Common myeloid progenitor, CD34-positive (primary cell): ENCODE data around the gene ITK.

Source experiments
- CTCF ChIA-PET: fragments of 350-600 bp; sonication (Branson Sonifier 250); formaldehyde crosslinking; loops from one replicate; lab custom pipeline; 2021; ENCODE audit warnings: antibody characterized with exemption; lab: Charles Lee
- POLR2A ChIA-PET: fragments of 350-600 bp; sonication (Branson Sonifier 250); formaldehyde crosslinking; loops from one replicate; lab custom pipeline; 2021; ENCODE audit warnings: antibody characterized with exemption; lab: Charles Lee
- DNase-seq, 3 donors: peaks; one replicate each; pipeline versions ENCODE4 v3.0.0 to v3.0.0-alpha.2; 2013
- H3K27ac ChIP-seq, 2 experiments: 1 replicate in 1 of 2; 2 replicates in 1 of 2; pipeline ENCODE4 v1.7.0; 2013; ENCODE audit warnings: inconsistent platforms in 2 of 2, low read length in 2 of 2, mild to moderate bottlenecking in 2 of 2, low read depth in 1 of 2, moderate library complexity in 1 of 2; ENCODE audit not compliant: severe bottlenecking in 2 of 2, insufficient read depth in 1 of 2, poor library complexity in 1 of 2
- H3K27me3 ChIP-seq, 5 experiments: replicated peaks in 2 of 5; 1 replicate in 3 of 5; 2 replicates in 2 of 5; pipeline versions ENCODE4 v1.6.1 to v1.7.0; 2013; ENCODE audit warnings: low read length in 4 of 5, mild to moderate bottlenecking in 2 of 5, moderate library complexity in 2 of 5, inconsistent platforms in 1 of 5; ENCODE audit not compliant: insufficient read depth in 5 of 5, control insufficient read depth in 4 of 5
- H3K36me3 ChIP-seq, 4 experiments: 1 replicate in 2 of 4; 2 replicates in 2 of 4; pipeline versions ENCODE4 v1.6.1 to v1.7.0; 2013; ENCODE audit warnings: low read length in 3 of 4, control low read depth in 1 of 4, mild to moderate bottlenecking in 1 of 4; ENCODE audit not compliant: control insufficient read depth in 4 of 4, insufficient read depth in 4 of 4
- H3K4me1 ChIP-seq, 4 experiments: 1 replicate in 3 of 4; 2 replicates in 1 of 4; pipeline versions ENCODE4 v1.6.1 to v1.7.1; 2013; ENCODE audit warnings: low read length in 3 of 4, mild to moderate bottlenecking in 3 of 4, control low read depth in 1 of 4, inconsistent platforms in 1 of 4, moderate library complexity in 1 of 4; ENCODE audit not compliant: control insufficient read depth in 4 of 4, insufficient read depth in 4 of 4; ENCODE audit errors: control extremely low read depth in 1 of 4
- H3K4me3 ChIP-seq, 7 experiments: 1 replicate in 4 of 7; 2 replicates in 3 of 7; pipeline versions ENCODE4 v1.5.1 to v1.7.0; 2013; ENCODE audit warnings: mild to moderate bottlenecking in 7 of 7, low read length in 6 of 7, moderate library complexity in 6 of 7, inconsistent platforms in 2 of 7, low read depth in 2 of 7, control low read depth in 1 of 7; ENCODE audit not compliant: insufficient read depth in 4 of 7, control insufficient read depth in 1 of 7; ENCODE audit errors: extremely low read depth in 1 of 7
- H3K9me3 ChIP-seq, 5 experiments: 1 replicate in 4 of 5; 2 replicates in 1 of 5; pipeline versions ENCODE4 v1.6.1 to v1.7.1; 2013; ENCODE audit warnings: low read length in 4 of 5, mild to moderate bottlenecking in 2 of 5, inconsistent platforms in 1 of 5, low read depth in 1 of 5, moderate library complexity in 1 of 5; ENCODE audit not compliant: control insufficient read depth in 4 of 5, insufficient read depth in 2 of 5; ENCODE audit errors: control extremely low read depth in 1 of 5
- WGBS: methylation state at CpG from one replicate; pipeline ENCODE4 v1.1.5; 2013; ENCODE audit not compliant: insufficient coverage; 5-methylcytosine and 5-hydroxymethylcytosine counted together

The ITK gene

DNA sequence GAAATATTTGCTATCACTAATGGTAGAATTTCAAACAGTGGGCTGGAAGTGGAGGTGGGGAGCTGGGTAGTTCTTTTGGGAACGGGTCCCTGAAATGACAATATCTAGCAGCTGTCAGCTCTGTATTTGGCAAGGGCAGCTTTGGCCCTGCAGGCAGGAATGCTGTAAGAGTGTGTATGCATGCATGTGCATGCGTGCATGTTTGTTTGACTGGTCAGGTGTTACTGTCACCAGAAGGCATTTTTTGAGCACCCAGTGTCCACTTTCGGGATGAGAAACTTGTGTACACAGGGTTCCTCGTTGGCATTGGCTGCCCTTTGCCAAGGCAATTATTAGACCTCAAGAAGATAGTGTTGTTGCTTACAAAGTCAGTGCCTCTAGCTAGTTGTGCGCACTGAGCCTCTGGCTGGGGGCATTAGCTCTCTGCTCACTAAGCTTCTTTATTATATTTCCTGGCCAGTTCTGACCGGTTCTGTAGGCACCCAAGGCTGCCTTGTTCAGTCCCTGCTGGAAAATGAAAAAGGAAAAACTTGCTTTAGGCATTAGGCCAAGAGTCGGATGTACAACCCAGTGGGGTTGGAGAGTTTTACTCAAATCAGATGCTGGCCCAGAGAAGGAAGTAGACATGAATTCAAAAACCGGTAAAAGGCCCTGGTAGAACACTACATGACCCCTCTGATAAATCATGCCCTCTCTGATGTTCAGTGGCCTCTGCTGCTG, 87.3 kb downstream of the ITK start:
- DNase-seq: no peak
- POLR2A ChIA-PET: interaction anchor here (0.5 kb wide), 1 partner anchor 94 kb away, joined by 3 read pairs; no protein-coding TSS in a partner anchor
- Histone ChIP-seq H3K36me3 (peaks cover 0 to 36% (median 0%) of the 10 kb centered on the region in 4 experiments), H3K27me3 (no peaks in the 10 kb centered on the region), H3K27ac (no peak overlapping the region), H3K4me1 (peaks cover 37 to 94% (median 77%) of the 10 kb centered on the region in 4 experiments), H3K4me3 (peak overlapping the region in 3 of 7 experiments; percentile 80 to 86 (median 83)), H3K9me3 (no peaks in the 10 kb centered on the region)
- CTCF ChIA-PET: interaction anchor here (0.8 to 7.6 kb wide), 12 partner anchors 9 to 118 kb away, joined by 3 to 74 read pairs (median 4); no protein-coding TSS in a partner anchor
- 80% methylated on average over 7 of the region's 8 CpGs for WGBS

DNA sequence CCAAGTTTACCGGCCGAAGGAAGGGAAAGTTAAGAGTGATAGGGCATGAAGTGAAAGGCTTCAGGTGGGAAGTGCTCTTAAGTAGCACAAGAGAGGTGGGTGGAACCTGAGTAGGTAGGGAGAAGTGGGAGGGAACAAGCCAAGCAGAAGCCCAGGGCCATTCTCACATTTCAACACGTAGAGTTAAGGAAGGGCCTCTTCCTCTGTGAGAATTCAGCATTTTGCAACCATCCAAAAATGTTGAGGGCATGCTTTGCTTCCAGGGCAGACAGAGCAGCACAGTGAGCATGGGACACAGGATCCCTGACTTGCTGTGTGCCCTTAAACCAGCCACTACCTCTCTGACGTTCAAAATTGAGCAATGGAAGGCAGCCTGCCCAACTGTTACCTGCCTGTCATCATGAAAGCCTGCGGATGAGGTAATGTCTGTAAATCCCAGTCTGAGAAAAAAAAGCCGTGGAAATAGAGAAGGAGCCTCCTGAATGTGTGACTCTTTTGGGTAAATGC, 88.6 kb downstream of the ITK start:
- Histone ChIP-seq H3K27me3 (no peaks in the 10 kb centered on the region), H3K36me3 (peaks cover 0 to 36% (median 0%) of the 10 kb centered on the region in 4 experiments), H3K9me3 (no peaks in the 10 kb centered on the region), H3K27ac (no peak overlapping the region), H3K4me1 (peaks cover 42 to 89% (median 79%) of the 10 kb centered on the region in 4 experiments), H3K4me3 (peak overlapping the region in 1 of 7 experiments; percentile 11)
- 11% methylated on average over 1 of the region's 6 CpGs for WGBS
- ChIA-PET POLR2A (no interaction called here), CTCF (interaction anchor here (0.8 to 7.6 kb wide), 2 partner anchors 15 to 44 kb away, joined by 4 to 74 read pairs; no protein-coding TSS in a partner anchor)
- DNase-seq: no peak

DNA sequence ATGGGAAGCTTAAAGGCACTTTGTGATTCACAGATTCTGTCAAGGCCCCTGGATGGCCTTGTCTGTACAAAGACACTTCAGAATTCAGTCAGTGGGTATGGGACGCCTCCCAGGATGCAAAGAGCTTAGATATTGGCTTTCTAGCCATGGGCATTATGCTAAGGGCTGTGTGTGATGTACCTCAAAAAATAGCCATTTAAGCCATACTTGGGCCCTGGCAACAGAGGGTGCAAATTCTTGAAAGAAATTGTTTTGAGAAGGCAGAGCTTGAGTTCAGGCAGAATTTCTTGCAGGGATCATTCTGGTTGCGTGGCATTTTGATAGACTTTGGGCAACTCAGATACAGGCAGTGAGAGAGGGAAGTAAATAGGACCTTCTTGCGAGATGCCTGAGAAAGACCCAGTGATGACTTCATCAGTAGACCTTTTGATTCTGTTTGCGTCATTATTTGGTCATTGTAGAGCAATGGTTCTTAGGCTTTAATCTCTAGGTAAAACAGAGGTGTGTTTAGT, 89.2 kb downstream of the ITK start:
- Histone ChIP-seq H3K4me1 (peaks cover 38 to 83% (median 79%) of the 10 kb centered on the region in 4 experiments), H3K36me3 (peaks cover 0 to 39% (median under 1%) of the 10 kb centered on the region in 4 experiments), H3K9me3 (peaks cover 0 to 4% (median 0%) of the 10 kb centered on the region in 5 experiments), H3K27ac (no peak overlapping the region), H3K4me3 (no peak overlapping the region), H3K27me3 (no peaks in the 10 kb centered on the region)
- ChIA-PET CTCF (interaction anchor here (0.8 kb wide), 1 partner anchor 43 kb away, joined by 4 read pairs; no protein-coding TSS in a partner anchor), POLR2A (no interaction called here)
- 94% methylated on average over 4 of the region's 4 CpGs for WGBS
- DNase-seq: peak in 2 of 3 donors; percentile 47 to 53

DNA sequence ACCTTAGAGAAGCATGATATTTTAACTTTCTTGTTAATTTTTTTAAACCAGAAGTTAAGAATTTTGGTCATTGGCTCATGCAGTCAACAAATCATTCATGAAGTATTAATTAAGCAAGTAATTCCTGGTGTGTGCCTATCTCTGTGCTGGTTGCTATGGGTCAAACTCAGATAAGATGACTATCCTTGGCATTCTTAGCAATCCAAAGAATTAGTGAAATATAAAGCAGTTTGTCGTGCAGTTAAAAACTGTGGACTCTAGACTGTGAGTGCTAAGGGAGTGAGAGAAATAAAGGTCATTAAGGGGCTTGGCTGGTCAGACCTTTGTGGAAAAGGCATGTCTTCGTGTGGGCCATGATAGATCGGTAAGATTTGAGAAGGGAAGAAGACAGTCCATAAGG, 90.1 kb downstream of the ITK start:
- POLR2A ChIA-PET: no interaction called here
- Histone ChIP-seq H3K9me3 (peaks cover 0 to 4% (median 0%) of the 10 kb centered on the region in 5 experiments), H3K4me1 (peaks cover 38 to 74% (median 71%) of the 10 kb centered on the region in 4 experiments), H3K27me3 (no peaks in the 10 kb centered on the region), H3K36me3 (peaks cover 0 to 39% (median under 1%) of the 10 kb centered on the region in 4 experiments), H3K4me3 (peak overlapping the region in 1 of 7 experiments; percentile 35), H3K27ac (peak overlapping the region in 1 of 2 experiments; percentile 86)
- no peak for DNase-seq
- 93% methylated on average over 3 of the region's 3 CpGs for WGBS
- CTCF ChIA-PET: no interaction called here

DNA sequence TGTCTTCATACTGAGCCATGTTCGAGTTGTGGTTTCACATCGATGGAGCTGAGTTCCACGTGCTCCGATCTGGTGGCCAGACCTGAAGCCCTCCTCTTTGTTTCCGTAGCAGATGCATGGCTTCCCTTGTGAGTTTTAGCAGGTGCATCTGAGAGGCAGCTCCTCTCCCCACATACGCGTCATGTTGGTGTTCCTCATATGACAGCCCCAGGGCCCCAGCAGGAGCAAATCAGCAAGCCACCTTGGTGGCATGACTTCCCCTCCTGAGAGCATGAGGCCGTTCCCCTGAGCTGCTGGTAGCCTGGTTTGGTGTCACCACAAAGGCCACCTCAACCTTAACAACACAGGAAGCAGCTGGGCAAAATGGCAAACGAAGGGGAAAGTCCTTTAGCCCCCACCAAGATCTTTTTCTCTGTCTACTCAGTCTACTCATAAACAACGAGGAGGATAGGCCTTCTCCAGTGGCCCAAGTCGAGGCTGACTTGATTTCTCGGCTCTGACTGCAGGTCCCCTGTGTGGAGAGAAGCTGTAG, 91.2 kb downstream of the ITK start:
- peaks cover 0 to 43% (median under 1%) of the 10 kb centered on the region in 4 experiments for H3K36me3 ChIP-seq
- CTCF ChIA-PET: interaction anchor here (0.7 to 2.7 kb wide), 8 partner anchors 9 to 122 kb away, joined by 3 to 16 read pairs (median 8); no protein-coding TSS in a partner anchor
- H3K27me3 ChIP-seq: no peaks in the 10 kb centered on the region
- POLR2A ChIA-PET: no interaction called here
- H3K27ac ChIP-seq: peak overlapping the region; percentile 84 to 86
- peak; percentile 95 to 100 (median 100) for DNase-seq
- peaks cover 0 to 4% (median 0%) of the 10 kb centered on the region in 5 experiments for H3K9me3 ChIP-seq
- peaks cover 38 to 69% (median 67%) of the 10 kb centered on the region in 4 experiments for H3K4me1 ChIP-seq
- peak overlapping the region in 3 of 7 experiments; percentile 2 to 36 (median 20) for H3K4me3 ChIP-seq
- 4% methylated on average over 7 of the region's 12 CpGs for WGBS

DNA sequence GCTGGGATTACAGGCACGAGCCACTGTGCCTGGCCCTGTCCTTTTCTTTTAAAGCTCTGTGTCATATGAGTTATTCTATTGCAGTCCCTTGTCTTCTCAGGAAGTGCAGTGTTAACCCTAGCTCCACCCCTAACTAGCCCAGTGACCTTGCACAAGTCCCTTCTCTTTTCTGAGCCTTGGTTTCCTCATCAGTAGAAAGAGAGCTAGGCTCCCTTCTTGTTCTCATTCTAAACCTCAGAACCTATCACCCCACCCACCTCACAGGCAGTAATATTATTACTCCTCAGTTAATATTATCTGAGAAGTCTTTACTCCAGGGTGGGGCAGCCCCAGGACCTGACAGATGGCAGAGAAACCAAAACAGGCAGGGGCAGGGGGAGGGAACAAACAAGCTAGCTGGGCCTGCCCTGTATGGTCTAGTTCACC, 92.5 kb downstream of the ITK start:
- DNase-seq: peak in 2 of 3 donors; percentile 52 to 56
- no peaks in the 10 kb centered on the region for H3K27me3 ChIP-seq
- H3K4me3 ChIP-seq: peak overlapping the region in 2 of 7 experiments; percentile 12 to 40

More for the DNA sequence above, 92.5 kb downstream of the ITK start:
- H3K36me3 ChIP-seq: peaks cover 0 to 39% (median under 1%) of the 10 kb centered on the region in 4 experiments
- 83% methylated on average over 1 of the region's 1 CpG for WGBS
- ChIA-PET CTCF (interaction anchor here (1.0 to 2.7 kb wide), 10 partner anchors 8 to 124 kb away, joined by 3 to 16 read pairs (median 6); no protein-coding TSS in a partner anchor), POLR2A (no interaction called here)
- H3K4me1 ChIP-seq: peaks cover 34 to 64% (median 60%) of the 10 kb centered on the region in 4 experiments
- H3K9me3 ChIP-seq: peaks cover 0 to 4% (median 0%) of the 10 kb centered on the region in 5 experiments
- peak overlapping the region in 1 of 2 experiments; percentile 86 for H3K27ac ChIP-seq
